ENCODE measurements around the gene ZNF236.

GRCh38 chr18:76846217-76846616 is 23.9 kb downstream of the ZNF236 start:
- TF ChIP-seq, protein P1, sequence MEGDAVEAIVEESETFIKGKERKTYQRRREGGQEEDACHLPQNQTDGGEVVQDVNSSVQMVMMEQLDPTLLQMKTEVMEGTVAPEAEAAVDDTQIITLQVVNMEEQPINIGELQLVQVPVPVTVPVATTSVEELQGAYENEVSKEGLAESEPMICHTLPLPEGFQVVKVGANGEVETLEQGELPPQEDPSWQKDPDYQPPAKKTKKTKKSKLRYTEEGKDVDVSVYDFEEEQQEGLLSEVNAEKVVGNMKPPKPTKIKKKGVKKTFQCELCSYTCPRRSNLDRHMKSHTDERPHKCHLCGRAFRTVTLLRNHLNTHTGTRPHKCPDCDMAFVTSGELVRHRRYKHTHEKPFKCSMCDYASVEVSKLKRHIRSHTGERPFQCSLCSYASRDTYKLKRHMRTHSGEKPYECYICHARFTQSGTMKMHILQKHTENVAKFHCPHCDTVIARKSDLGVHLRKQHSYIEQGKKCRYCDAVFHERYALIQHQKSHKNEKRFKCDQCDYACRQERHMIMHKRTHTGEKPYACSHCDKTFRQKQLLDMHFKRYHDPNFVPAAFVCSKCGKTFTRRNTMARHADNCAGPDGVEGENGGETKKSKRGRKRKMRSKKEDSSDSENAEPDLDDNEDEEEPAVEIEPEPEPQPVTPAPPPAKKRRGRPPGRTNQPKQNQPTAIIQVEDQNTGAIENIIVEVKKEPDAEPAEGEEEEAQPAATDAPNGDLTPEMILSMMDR (IDR thresholded peaks at IDR 0.05) = no peak
- TF ChIP-seq POLR2A (IDR thresholded peaks at IDR 0.05; ENCODE audit: low read depth) = no peak
